Liver (tissue), 9 donors: ENCODE measurements around the gene PLXNA2. TPM values are rescaled to one million over a fixed set of nuclear protein-coding genes. Genes with fewer than 3 reads are reported as not detected.

ENCODE experiments used
- DNase-seq: peaks from one replicate; pipeline ENCODE4 v3.0.0-alpha.2; 2017; ENCODE audit warnings: low spot score
- H3K27ac ChIP-seq, 2 donors: one replicate each; pipeline ENCODE4 v1.7.0; 2013; ENCODE audit warnings: inconsistent platforms in 2 of 2, low read length in 2 of 2, control low read depth in 1 of 2, low read depth in 1 of 2, mild to moderate bottlenecking in 1 of 2
- H3K27me3 ChIP-seq, 4 donors: one replicate each; pipeline versions ENCODE4 v1.6.1 to v1.7.0; 2013; ENCODE audit warnings: low read length in 3 of 4, inconsistent platforms in 1 of 4, mild to moderate bottlenecking in 1 of 4, moderate library complexity in 1 of 4; ENCODE audit not compliant: control insufficient read depth in 4 of 4, insufficient read depth in 4 of 4
- H3K36me3 ChIP-seq, 4 donors: one replicate each; pipeline versions ENCODE4 v1.6.1 to v1.7.0; 2013; ENCODE audit warnings: low read length in 3 of 4, mild to moderate bottlenecking in 3 of 4, low read depth in 1 of 4, moderate library complexity in 1 of 4; ENCODE audit not compliant: control insufficient read depth in 4 of 4, insufficient read depth in 3 of 4
- H3K4me1 ChIP-seq, 4 donors: one replicate each; pipeline versions ENCODE4 v1.6.1 to v1.7.0; 2013; ENCODE audit warnings: low read length in 3 of 4, mild to moderate bottlenecking in 3 of 4, moderate library complexity in 1 of 4; ENCODE audit not compliant: control insufficient read depth in 4 of 4, insufficient read depth in 4 of 4
- H3K4me3 ChIP-seq, 3 donors: one replicate each; pipeline versions ENCODE4 v1.6.1 to v1.7.0; 2013; ENCODE audit warnings: low read length in 3 of 3, control low read depth in 1 of 3, low read depth in 1 of 3, mild to moderate bottlenecking in 1 of 3
- H3K9ac ChIP-seq, 2 donors: one replicate each; pipeline ENCODE4 v1.7.0; 2013; ENCODE audit warnings: low read length in 2 of 2, mild to moderate bottlenecking in 2 of 2, moderate library complexity in 2 of 2, control low read depth in 1 of 2, low read depth in 1 of 2
- H3K9me3 ChIP-seq, 4 donors: one replicate each; pipeline versions ENCODE4 v1.6.1 to v1.7.0; 2013; ENCODE audit warnings: low read length in 3 of 4; ENCODE audit not compliant: control insufficient read depth in 4 of 4
- EGR1 ChIP-seq, 2 donors: IDR thresholded peaks; 2 replicates each; pipeline ENCODE4 v1.6.1; 2016 to 2018; ENCODE audit warnings: antibody characterized with exemption in 2 of 2, low read depth in 2 of 2
- FOXA1 ChIP-seq: IDR thresholded peaks from 2 replicates; pipeline ENCODE4 v1.6.1; 2016; ENCODE audit warnings: antibody characterized with exemption
- FOXA2 ChIP-seq: IDR thresholded peaks from 2 replicates; pipeline ENCODE4 v1.6.1; 2016; ENCODE audit warnings: antibody characterized with exemption
- GABPA ChIP-seq, 2 donors: IDR thresholded peaks in 1 of 2; conservative IDR thresholded peaks in 1 of 2; 2 replicates each; pipeline ENCODE4 v1.6.1; 2016; ENCODE audit warnings: antibody characterized with exemption in 2 of 2, mild to moderate bottlenecking in 1 of 2, moderate library complexity in 1 of 2
- HNF4A ChIP-seq, 2 donors: conservative IDR thresholded peaks; 2 replicates each; pipeline ENCODE4 v1.6.1; 2016; ENCODE audit warnings: antibody characterized with exemption in 2 of 2, mild to moderate bottlenecking in 2 of 2
- HNF4G ChIP-seq: IDR thresholded peaks from 2 replicates; pipeline ENCODE4 v1.6.1; 2016; ENCODE audit warnings: antibody characterized with exemption
- JUND ChIP-seq, 2 donors: IDR thresholded peaks; 2 replicates each; pipeline ENCODE4 v1.6.1; 2016; ENCODE audit warnings: antibody characterized with exemption in 2 of 2
- NR2F2 ChIP-seq: IDR thresholded peaks from 2 replicates; pipeline ENCODE4 v1.6.1; 2016; ENCODE audit warnings: antibody characterized with exemption
- RAD21 ChIP-seq, 2 donors: IDR thresholded peaks; 2 replicates each; pipeline ENCODE4 v1.6.1; 2016; ENCODE audit warnings: antibody characterized with exemption in 2 of 2, mild to moderate bottlenecking in 2 of 2
- RXRA ChIP-seq, 2 donors: IDR thresholded peaks; 2 replicates each; pipeline ENCODE4 v1.6.1; 2017 to 2018; ENCODE audit warnings: antibody characterized with exemption in 2 of 2, mild to moderate bottlenecking in 1 of 2
- SP1 ChIP-seq: IDR thresholded peaks from 2 replicates; pipeline ENCODE4 v1.6.1; 2018; ENCODE audit warnings: antibody characterized with exemption, mild to moderate bottlenecking
- TAF1 ChIP-seq: conservative IDR thresholded peaks from 2 replicates; pipeline ENCODE4 v1.6.1; 2016; ENCODE audit warnings: antibody characterized with exemption, mild to moderate bottlenecking
- YY1 ChIP-seq: IDR thresholded peaks from 2 replicates; pipeline ENCODE4 v1.6.1; 2016; ENCODE audit warnings: antibody characterized with exemption, mild to moderate bottlenecking
- WGBS: extraction: QIAGEN DNeasy Blood & Tissue Kit; methylation state at CpG from one replicate; pipeline ENCODE4 v1.1.7; 2013; 5-methylcytosine and 5-hydroxymethylcytosine counted together
- polyA plus RNA-seq, 2 donors: library from polyadenylated mRNA; stranded (reverse) in 1 of 2; unstranded in 1 of 2; fragments of 200-250 nt in 1 of 2; fragments of >200 nt in 1 of 2; fragmentation: Nextera tagmentation in 1 of 2; extraction: Ambion mirVana in 1 of 2; gene quantifications; one replicate each; pipeline versions ENCODE4 v1.2.1 to v1.2.3, GENCODE V29; 2013 to 2015
- total RNA-seq, 2 donors: library from RNA; depleted of rRNA; stranded (reverse); fragments of >200 nt; gene quantifications; one replicate each; pipeline ENCODE4 v1.2.3, GENCODE V29; 2014
- TF ChIP-seq, protein P1 (sequence below): IDR thresholded peaks from 2 replicates; pipeline ENCODE4 v1.6.1; 2016; ENCODE audit warnings: antibody characterized with exemption
- TF ChIP-seq, protein P2 (sequence below): IDR thresholded peaks from 2 replicates; pipeline ENCODE4 v1.6.1; 2016; ENCODE audit warnings: antibody characterized with exemption
- TF ChIP-seq, protein P3 (sequence below): IDR thresholded peaks from 2 replicates; pipeline ENCODE4 v1.6.1; 2016; ENCODE audit warnings: antibody characterized with exemption
- TF ChIP-seq, protein P4 (sequence below): IDR thresholded peaks from 2 replicates; pipeline ENCODE4 v1.6.1; 2016; ENCODE audit warnings: antibody characterized with exemption, mild to moderate bottlenecking
- TF ChIP-seq, protein P5 (sequence below): fragments of 150-350 bp; IDR thresholded peaks from 2 replicates; pipeline ENCODE4 v1.5.1; 2017; ENCODE audit warnings: improper control_type of control experiment, low read depth, low read length; ENCODE audit not compliant: missing input control
- donor health status: healthy.
- donor health status: healthy.
- donor health status: healthy.
- donor health status: healthy.
- donor health status: healthy.

PLXNA2 gene
- total and polyA plus RNA-seq, 4 donors, result 1.8 to 9.2 (median 2.8) TPM

DNA sequence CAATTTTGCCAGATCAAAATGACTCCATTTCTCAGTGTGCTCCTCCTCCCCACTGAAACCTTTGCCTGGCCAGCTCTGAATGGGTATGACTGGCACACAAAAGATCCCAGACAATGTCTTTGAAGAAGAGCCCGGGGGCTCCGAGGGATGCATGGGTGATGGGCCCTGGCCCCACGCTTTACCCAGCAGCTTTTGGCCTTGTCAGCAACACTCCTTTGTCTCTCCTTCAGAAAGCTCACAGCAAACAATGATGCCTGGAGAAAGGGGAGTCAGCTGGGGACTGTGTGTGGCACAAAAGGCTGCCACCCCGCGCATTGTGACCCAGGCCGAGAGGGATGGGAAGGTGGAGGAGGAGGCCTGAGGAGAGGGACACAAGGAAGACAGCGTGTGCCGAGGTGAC, 45.9 kb downstream of the PLXNA2 start (continued):
- TF ChIP-seq, protein P1, sequence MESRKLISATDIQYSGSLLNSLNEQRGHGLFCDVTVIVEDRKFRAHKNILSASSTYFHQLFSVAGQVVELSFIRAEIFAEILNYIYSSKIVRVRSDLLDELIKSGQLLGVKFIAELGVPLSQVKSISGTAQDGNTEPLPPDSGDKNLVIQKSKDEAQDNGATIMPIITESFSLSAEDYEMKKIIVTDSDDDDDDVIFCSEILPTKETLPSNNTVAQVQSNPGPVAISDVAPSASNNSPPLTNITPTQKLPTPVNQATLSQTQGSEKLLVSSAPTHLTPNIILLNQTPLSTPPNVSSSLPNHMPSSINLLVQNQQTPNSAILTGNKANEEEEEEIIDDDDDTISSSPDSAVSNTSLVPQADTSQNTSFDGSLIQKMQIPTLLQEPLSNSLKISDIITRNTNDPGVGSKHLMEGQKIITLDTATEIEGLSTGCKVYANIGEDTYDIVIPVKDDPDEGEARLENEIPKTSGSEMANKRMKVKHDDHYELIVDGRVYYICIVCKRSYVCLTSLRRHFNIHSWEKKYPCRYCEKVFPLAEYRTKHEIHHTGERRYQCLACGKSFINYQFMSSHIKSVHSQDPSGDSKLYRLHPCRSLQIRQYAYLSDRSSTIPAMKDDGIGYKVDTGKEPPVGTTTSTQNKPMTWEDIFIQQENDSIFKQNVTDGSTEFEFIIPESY, result no peak
- TF ChIP-seq RAD21 (IDR thresholded peaks at IDR 0.05), result no peak

DNA sequence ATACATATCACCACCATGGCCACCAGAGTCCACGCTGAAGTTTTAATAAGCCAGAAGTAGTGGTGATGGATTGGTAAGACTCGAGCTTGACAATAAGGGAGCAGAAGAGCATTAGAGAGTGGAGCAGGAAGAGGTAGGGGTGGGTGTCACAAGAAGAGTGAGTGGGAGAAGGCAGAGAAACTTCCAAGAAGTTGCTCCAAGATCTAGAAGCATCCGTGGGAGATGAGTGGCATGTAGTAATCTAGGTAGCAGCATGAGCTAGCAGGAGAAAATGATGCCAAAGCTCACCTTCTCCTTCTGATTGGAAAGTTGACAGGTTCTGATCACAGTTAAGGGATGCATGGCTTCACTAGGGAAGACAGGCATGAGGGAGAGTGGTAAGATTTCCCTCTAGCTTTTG, 49.2 kb downstream of the PLXNA2 start:
- no peak overlapping the region for H3K4me3 ChIP-seq
- H3K9ac ChIP-seq, result no peak overlapping the region
- no peaks in the 10 kb centered on the region for H3K36me3 ChIP-seq
- peaks cover 0 to 4% (median under 1%) of the 10 kb centered on the region in 4 donors for H3K4me1 ChIP-seq
- no peaks in the 10 kb centered on the region for H3K27me3 ChIP-seq
- H3K27ac ChIP-seq, result no peak overlapping the region
- H3K9me3 ChIP-seq, result no peaks in the 10 kb centered on the region
- TF ChIP-seq GABPA (IDR thresholded peaks at IDR 0.05 in 1 of 2, conservative IDR thresholded peaks at IDR 0.05 in 1 of 2), result no peak
- no peak for TF ChIP-seq TAF1
- WGBS, result 95% methylated on average over 3 of the region's 3 CpGs
- no peak for DNase-seq

DNA sequence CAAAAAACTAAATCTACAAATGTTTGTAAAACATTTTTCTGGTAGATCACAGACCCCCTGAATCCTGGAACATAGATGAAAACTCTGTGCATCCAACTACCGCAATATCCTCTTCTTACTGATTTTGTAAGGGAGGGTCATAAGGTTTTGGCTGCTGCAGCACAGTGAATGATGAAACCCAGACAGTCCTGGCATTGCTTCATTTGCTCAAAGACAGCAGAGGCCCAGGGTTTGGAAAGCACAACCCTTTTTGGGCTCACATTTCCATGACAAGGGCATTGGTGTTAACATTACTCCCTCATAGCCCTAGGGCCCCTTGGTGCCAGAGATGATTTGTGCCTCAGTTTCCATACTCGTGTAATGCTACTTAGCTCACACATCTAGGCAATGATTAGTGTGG, 51.2 kb downstream of the PLXNA2 start:
- H3K27ac ChIP-seq, result no peak overlapping the region
- DNase-seq, result no peak
- H3K4me1 ChIP-seq, result peaks cover 0 to 4% (median under 1%) of the 10 kb centered on the region in 4 donors
- H3K4me3 ChIP-seq, result no peak overlapping the region
- H3K27me3 ChIP-seq, result no peaks in the 10 kb centered on the region
- no peaks in the 10 kb centered on the region for H3K36me3 ChIP-seq
- WGBS, result 55% methylated on average over 2 of the region's 2 CpGs
- no peak overlapping the region for H3K9ac ChIP-seq
- TF ChIP-seq EGR1 (IDR thresholded peaks at IDR 0.05; ENCODE audit: low read depth in 2 of 2), result no peak
- TF ChIP-seq, protein P1, result no peak
- peak; percentile 55 to 59 for TF ChIP-seq HNF4A (conservative IDR thresholded peaks at IDR 0.05)
- TF ChIP-seq FOXA2, result no peak
- TF ChIP-seq HNF4G, result no peak
- TF ChIP-seq JUND (IDR thresholded peaks at IDR 0.05), result peak in 1 of 2 donors; percentile 37
- peak; percentile 12 for TF ChIP-seq SP1
- TF ChIP-seq, protein P2, sequence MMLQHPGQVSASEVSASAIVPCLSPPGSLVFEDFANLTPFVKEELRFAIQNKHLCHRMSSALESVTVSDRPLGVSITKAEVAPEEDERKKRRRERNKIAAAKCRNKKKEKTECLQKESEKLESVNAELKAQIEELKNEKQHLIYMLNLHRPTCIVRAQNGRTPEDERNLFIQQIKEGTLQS, result peak; percentile 84
- TF ChIP-seq FOXA1, result no peak
- TF ChIP-seq, protein P3, sequence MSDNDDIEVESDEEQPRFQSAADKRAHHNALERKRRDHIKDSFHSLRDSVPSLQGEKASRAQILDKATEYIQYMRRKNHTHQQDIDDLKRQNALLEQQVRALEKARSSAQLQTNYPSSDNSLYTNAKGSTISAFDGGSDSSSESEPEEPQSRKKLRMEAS, result no peak
- TF ChIP-seq RXRA (IDR thresholded peaks at IDR 0.05), result peak; percentile 49 to 56
- TF ChIP-seq, protein P4, sequence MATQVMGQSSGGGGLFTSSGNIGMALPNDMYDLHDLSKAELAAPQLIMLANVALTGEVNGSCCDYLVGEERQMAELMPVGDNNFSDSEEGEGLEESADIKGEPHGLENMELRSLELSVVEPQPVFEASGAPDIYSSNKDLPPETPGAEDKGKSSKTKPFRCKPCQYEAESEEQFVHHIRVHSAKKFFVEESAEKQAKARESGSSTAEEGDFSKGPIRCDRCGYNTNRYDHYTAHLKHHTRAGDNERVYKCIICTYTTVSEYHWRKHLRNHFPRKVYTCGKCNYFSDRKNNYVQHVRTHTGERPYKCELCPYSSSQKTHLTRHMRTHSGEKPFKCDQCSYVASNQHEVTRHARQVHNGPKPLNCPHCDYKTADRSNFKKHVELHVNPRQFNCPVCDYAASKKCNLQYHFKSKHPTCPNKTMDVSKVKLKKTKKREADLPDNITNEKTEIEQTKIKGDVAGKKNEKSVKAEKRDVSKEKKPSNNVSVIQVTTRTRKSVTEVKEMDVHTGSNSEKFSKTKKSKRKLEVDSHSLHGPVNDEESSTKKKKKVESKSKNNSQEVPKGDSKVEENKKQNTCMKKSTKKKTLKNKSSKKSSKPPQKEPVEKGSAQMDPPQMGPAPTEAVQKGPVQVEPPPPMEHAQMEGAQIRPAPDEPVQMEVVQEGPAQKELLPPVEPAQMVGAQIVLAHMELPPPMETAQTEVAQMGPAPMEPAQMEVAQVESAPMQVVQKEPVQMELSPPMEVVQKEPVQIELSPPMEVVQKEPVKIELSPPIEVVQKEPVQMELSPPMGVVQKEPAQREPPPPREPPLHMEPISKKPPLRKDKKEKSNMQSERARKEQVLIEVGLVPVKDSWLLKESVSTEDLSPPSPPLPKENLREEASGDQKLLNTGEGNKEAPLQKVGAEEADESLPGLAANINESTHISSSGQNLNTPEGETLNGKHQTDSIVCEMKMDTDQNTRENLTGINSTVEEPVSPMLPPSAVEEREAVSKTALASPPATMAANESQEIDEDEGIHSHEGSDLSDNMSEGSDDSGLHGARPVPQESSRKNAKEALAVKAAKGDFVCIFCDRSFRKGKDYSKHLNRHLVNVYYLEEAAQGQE, result no peak
- peak in 1 of 2 donors; percentile 62 for TF ChIP-seq RAD21 (IDR thresholded peaks at IDR 0.05)
- no peak for TF ChIP-seq TAF1
- no peak for TF ChIP-seq GABPA (IDR thresholded peaks at IDR 0.05 in 1 of 2, conservative IDR thresholded peaks at IDR 0.05 in 1 of 2)
- no peak for TF ChIP-seq YY1
- TF ChIP-seq, protein P5, sequence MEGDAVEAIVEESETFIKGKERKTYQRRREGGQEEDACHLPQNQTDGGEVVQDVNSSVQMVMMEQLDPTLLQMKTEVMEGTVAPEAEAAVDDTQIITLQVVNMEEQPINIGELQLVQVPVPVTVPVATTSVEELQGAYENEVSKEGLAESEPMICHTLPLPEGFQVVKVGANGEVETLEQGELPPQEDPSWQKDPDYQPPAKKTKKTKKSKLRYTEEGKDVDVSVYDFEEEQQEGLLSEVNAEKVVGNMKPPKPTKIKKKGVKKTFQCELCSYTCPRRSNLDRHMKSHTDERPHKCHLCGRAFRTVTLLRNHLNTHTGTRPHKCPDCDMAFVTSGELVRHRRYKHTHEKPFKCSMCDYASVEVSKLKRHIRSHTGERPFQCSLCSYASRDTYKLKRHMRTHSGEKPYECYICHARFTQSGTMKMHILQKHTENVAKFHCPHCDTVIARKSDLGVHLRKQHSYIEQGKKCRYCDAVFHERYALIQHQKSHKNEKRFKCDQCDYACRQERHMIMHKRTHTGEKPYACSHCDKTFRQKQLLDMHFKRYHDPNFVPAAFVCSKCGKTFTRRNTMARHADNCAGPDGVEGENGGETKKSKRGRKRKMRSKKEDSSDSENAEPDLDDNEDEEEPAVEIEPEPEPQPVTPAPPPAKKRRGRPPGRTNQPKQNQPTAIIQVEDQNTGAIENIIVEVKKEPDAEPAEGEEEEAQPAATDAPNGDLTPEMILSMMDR, result no peak
- TF ChIP-seq NR2F2, result peak; percentile 84
- H3K9me3 ChIP-seq, result no peaks in the 10 kb centered on the region
